DND-41 (cell line): Measurements from ENCODE around the gene SLC35D1.

ENCODE experiments used
- ATAC-seq: fragments of 200-7000 bp; cut with Tn5 transposase; 3 replicates; pipeline ENCODE4 v1.9.1; 2021; ENCODE audit warnings: low read depth; ENCODE audit not compliant: insufficient read depth
- DNase-seq: peaks from one replicate; pipeline ENCODE4 v3.0.0-alpha.2; 2020
- H2AFZ ChIP-seq: 2 replicates; pipeline ENCODE4 v1.6.0; 2012; ENCODE audit warnings: low read depth, low read length
- H3K27ac ChIP-seq: 2 replicates; pipeline ENCODE4 v1.5.1; 2012; ENCODE audit warnings: low read length, inconsistent platforms
- H3K27me3 ChIP-seq: fragments of 200-600 bp; sonication (generic); 2 replicates; pipeline ENCODE4 v1.6.0; 2012; ENCODE audit warnings: low read length, mild to moderate bottlenecking, inconsistent platforms; ENCODE audit not compliant: insufficient read depth, poor library complexity
- H3K36me3 ChIP-seq: 2 replicates; pipeline ENCODE4 v1.5.1; 2012; ENCODE audit warnings: low read length, inconsistent platforms; ENCODE audit not compliant: insufficient read depth
- H3K4me1 ChIP-seq: 2 replicates; pipeline ENCODE4 v1.5.1; 2012; ENCODE audit warnings: mild to moderate bottlenecking, low read length; ENCODE audit not compliant: insufficient read depth
- H3K4me2 ChIP-seq: 2 replicates; pipeline ENCODE4 v1.6.0; 2012; ENCODE audit warnings: mild to moderate bottlenecking, moderate library complexity, low read length, inconsistent platforms; ENCODE audit not compliant: insufficient read depth
- H3K4me3 ChIP-seq, 2 experiments: fragments of 200-600 bp in 1 of 2; shearing (Covaris generic) in 1 of 2; 2 replicates each; pipeline ENCODE4 v1.5.1; 2012 to 2016; ENCODE audit warnings: inconsistent platforms in 2 of 2, low read length in 2 of 2, mild to moderate bottlenecking in 2 of 2, low read depth in 1 of 2, moderate library complexity in 1 of 2
- H3K79me2 ChIP-seq: 2 replicates; pipeline ENCODE4 v1.6.0; 2012; ENCODE audit warnings: low read length, inconsistent platforms; ENCODE audit not compliant: insufficient read depth
- H3K9ac ChIP-seq: 2 replicates; pipeline ENCODE4 v1.6.0; 2012; ENCODE audit warnings: low read depth, mild to moderate bottlenecking, inconsistent platforms, low read length, moderate library complexity
- H3K9me3 ChIP-seq: 2 replicates; pipeline ENCODE4 v1.5.1; 2012; ENCODE audit warnings: low read length, moderate library complexity, mild to moderate bottlenecking, inconsistent platforms; ENCODE audit not compliant: insufficient read depth, severe bottlenecking
- H4K20me1 ChIP-seq: 2 replicates; pipeline ENCODE4 v1.6.0; 2012; ENCODE audit warnings: low read length; ENCODE audit not compliant: insufficient read depth
- EZH2 ChIP-seq: IDR thresholded peaks from 3 replicates; pipeline ENCODE4 v1.6.1; 2012; ENCODE audit warnings: borderline replicate concordance, low read depth, mild to moderate bottlenecking, moderate library complexity, low read length, inconsistent platforms; ENCODE audit not compliant: severe bottlenecking
- TF ChIP-seq, protein P1 (sequence below): IDR thresholded peaks from 2 replicates; pipeline ENCODE4 v1.5.1; 2012; ENCODE audit warnings: borderline replicate concordance, low read length, moderate library complexity, mild to moderate bottlenecking; ENCODE audit not compliant: poor library complexity, severe bottlenecking; ENCODE audit errors: extremely low read depth

The SLC35D1 gene

DNA sequence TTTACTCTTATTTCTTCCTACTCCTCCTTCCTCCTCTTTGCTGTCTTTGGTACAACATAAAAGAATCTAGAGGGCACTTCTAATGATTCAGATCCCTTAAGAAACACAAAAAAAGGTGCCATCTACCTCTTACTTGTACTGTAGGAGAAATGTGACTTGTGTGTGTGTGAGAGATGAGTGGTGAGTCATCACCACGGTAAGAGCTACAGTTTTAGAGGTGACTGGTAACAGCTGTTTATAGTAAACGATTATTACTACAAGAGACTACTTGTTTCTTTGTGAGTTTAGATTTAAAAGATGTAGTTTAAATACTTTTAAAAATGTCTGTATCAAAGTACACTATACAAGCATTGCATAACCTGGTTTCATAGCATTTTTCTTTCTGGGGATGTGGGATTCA, 40.4 kb downstream of the SLC35D1 start:
- DNase-seq (no peak), ATAC-seq (0 out of 3 replicates have a peak, but pooled peaks have one; percentile 37)
- Histone ChIP-seq H3K9me3 (no peaks in the 10 kb centered on the region), H3K4me3 (no peak overlapping the region), H3K36me3 (peaks cover 36% of the 10 kb centered on the region), H3K27ac (no peak overlapping the region), H3K27me3 (no peaks in the 10 kb centered on the region), H3K4me1 (no peaks in the 10 kb centered on the region), H4K20me1 (no peaks in the 10 kb centered on the region), H3K79me2 (no peaks in the 10 kb centered on the region), H3K4me2 (no peak overlapping the region), H2AFZ (no peak overlapping the region), H3K9ac (no peak overlapping the region)
- no peak for TF ChIP-seq EZH2
- TF ChIP-seq, protein P1, sequence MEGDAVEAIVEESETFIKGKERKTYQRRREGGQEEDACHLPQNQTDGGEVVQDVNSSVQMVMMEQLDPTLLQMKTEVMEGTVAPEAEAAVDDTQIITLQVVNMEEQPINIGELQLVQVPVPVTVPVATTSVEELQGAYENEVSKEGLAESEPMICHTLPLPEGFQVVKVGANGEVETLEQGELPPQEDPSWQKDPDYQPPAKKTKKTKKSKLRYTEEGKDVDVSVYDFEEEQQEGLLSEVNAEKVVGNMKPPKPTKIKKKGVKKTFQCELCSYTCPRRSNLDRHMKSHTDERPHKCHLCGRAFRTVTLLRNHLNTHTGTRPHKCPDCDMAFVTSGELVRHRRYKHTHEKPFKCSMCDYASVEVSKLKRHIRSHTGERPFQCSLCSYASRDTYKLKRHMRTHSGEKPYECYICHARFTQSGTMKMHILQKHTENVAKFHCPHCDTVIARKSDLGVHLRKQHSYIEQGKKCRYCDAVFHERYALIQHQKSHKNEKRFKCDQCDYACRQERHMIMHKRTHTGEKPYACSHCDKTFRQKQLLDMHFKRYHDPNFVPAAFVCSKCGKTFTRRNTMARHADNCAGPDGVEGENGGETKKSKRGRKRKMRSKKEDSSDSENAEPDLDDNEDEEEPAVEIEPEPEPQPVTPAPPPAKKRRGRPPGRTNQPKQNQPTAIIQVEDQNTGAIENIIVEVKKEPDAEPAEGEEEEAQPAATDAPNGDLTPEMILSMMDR, result no peak

DNA sequence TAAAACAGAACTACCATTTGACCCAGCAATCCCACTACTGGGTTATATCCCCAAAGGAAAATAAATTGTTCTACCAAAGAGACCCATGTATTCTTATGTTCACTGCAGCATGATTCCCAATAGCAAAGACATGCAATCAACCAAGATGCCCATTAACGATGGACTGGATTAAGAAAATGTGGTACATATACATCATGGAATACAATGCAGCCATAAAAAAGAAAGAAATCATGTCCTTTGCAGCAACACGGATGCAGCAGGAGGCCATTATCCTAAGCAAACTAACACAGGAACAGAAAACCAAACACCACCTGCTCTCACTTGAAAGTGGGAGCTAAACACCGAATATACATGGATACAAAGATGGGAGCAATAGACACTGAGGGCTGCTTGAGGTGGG, 44.2 kb downstream of the SLC35D1 start:
- no peaks in the 10 kb centered on the region for H3K79me2 ChIP-seq
- no peak for TF ChIP-seq EZH2
- H3K9ac ChIP-seq, result no peak overlapping the region
- H3K27ac ChIP-seq, result no peak overlapping the region
- H3K27me3 ChIP-seq, result no peaks in the 10 kb centered on the region
- no peaks in the 10 kb centered on the region for H3K9me3 ChIP-seq
- H2AFZ ChIP-seq, result no peak overlapping the region
- peaks cover 38% of the 10 kb centered on the region for H3K36me3 ChIP-seq
- DNase-seq (no peak), ATAC-seq (no peak)
- no peaks in the 10 kb centered on the region for H3K4me1 ChIP-seq
- H4K20me1 ChIP-seq, result no peaks in the 10 kb centered on the region
- H3K4me3 ChIP-seq, result no peak overlapping the region
- no peak overlapping the region for H3K4me2 ChIP-seq

GRCh38 chr1:67005068-67005467, 48.9 kb downstream of the SLC35D1 start:
- H3K9me3 ChIP-seq, result no peaks in the 10 kb centered on the region
- no peak for DNase-seq
- no peak for TF ChIP-seq EZH2
- TF ChIP-seq, protein P1, result no peak
- no peak overlapping the region for H3K4me3 ChIP-seq
- H3K36me3 ChIP-seq, result peaks cover 50% of the 10 kb centered on the region
- H3K4me1 ChIP-seq, result no peaks in the 10 kb centered on the region
- ATAC-seq, result no peak
- H2AFZ ChIP-seq, result no peak overlapping the region
- H3K79me2 ChIP-seq, result no peaks in the 10 kb centered on the region
- no peak overlapping the region for H3K9ac ChIP-seq
- no peaks in the 10 kb centered on the region for H4K20me1 ChIP-seq
- H3K27ac ChIP-seq, result no peak overlapping the region
- H3K4me2 ChIP-seq, result no peak overlapping the region
- no peaks in the 10 kb centered on the region for H3K27me3 ChIP-seq

GRCh38 chr1:67004176-67004575, 49.8 kb downstream of the SLC35D1 start:
- ATAC-seq, result no peak
- Histone ChIP-seq H3K4me2 (no peak overlapping the region), H2AFZ (no peak overlapping the region), H3K27me3 (no peaks in the 10 kb centered on the region), H3K9ac (no peak overlapping the region), H3K4me3 (no peak overlapping the region), H3K27ac (no peak overlapping the region), H3K36me3 (peaks cover 46% of the 10 kb centered on the region), H3K4me1 (peaks cover 2% of the 10 kb centered on the region; the same call in 1 of the 2 replicates), H3K79me2 (no peaks in the 10 kb centered on the region), H3K9me3 (no peaks in the 10 kb centered on the region), H4K20me1 (no peaks in the 10 kb centered on the region)
- TF ChIP-seq, protein P1, result no peak
- no peak for TF ChIP-seq EZH2
- DNase-seq, result no peak
